GM23338 (cell line): ENCODE results near the gene NOTO. TPM values are rescaled to one million over a fixed set of nuclear protein-coding genes. Genes with fewer than 3 reads are reported as not detected.

Experiments
- ATAC-seq: fragments of 200-7000 bp; cut with Tn5 transposase; 3 replicates; pipeline ENCODE4 v1.9.1; 2020
- DNase-seq: peaks from one replicate; pipeline ENCODE4 v3.0.0-alpha.2; 2015; ENCODE audit warnings: low spot score
- H2AFZ ChIP-seq: fragments of 200-600 bp; sonication (generic); 2 replicates; pipeline ENCODE4 v1.8.0; 2016; ENCODE audit warnings: antibody characterized with exemption, mild to moderate bottlenecking, moderate library complexity
- H3F3A ChIP-seq: fragments of 200-600 bp; sonication (generic); replicated peaks from 2 replicates; pipeline ENCODE4 v1.8.0; 2017; ENCODE audit warnings: antibody characterized with exemption, mixed run types, low read depth
- H3K27ac ChIP-seq: fragments of 200-600 bp; sonication (generic); 2 replicates; pipeline ENCODE4 v1.6.1; 2016; ENCODE audit warnings: low read depth
- H3K27me3 ChIP-seq: fragments of 200-600 bp; sonication (generic); 2 replicates; pipeline ENCODE4 v1.8.0; 2016; ENCODE audit warnings: mild to moderate bottlenecking, mixed run types, moderate library complexity; ENCODE audit not compliant: insufficient read depth
- H3K36me3 ChIP-seq: fragments of 200-600 bp; sonication (generic); 2 replicates; pipeline ENCODE4 v1.8.0; 2016; ENCODE audit warnings: mild to moderate bottlenecking; ENCODE audit not compliant: insufficient read depth
- H3K4me1 ChIP-seq: fragments of 200-600 bp; sonication (generic); 2 replicates; pipeline ENCODE4 v1.8.0; 2016; ENCODE audit warnings: mild to moderate bottlenecking, moderate library complexity; ENCODE audit not compliant: insufficient read depth
- H3K4me2 ChIP-seq: fragments of 200-600 bp; sonication (generic); 2 replicates; pipeline ENCODE4 v1.7.1; 2017; ENCODE audit warnings: mixed run types
- H3K4me3 ChIP-seq: fragments of 200-600 bp; sonication (generic); 2 replicates; pipeline ENCODE4 v1.6.1; 2016; ENCODE audit warnings: mixed run types
- H3K79me2 ChIP-seq: fragments of 200-600 bp; sonication (generic); replicated peaks from 2 replicates; pipeline ENCODE4 v1.8.0; 2017; ENCODE audit warnings: mild to moderate bottlenecking; ENCODE audit not compliant: insufficient read depth
- H3K9me2 ChIP-seq: fragments of 200-600 bp; sonication (generic); 2 replicates; pipeline ENCODE4 v1.8.0; 2017; ENCODE audit not compliant: insufficient read depth
- H4K20me1 ChIP-seq: fragments of 200-600 bp; sonication (generic); replicated peaks from 2 replicates; pipeline ENCODE4 v1.8.0; 2017; ENCODE audit warnings: mild to moderate bottlenecking; ENCODE audit not compliant: insufficient read depth
- H3K27ac Mint-ChIP-seq: 2 replicates; pipeline ENCODE4 v1.8.0; 2020; ENCODE audit warnings: inconsistent platforms, mild to moderate bottlenecking, moderate library complexity, mixed read lengths
- H3K27me3 Mint-ChIP-seq: 3 replicates; pipeline ENCODE4 v1.8.0; 2022; ENCODE audit warnings: low read depth, mild to moderate bottlenecking, moderate library complexity, mixed read lengths, inconsistent platforms; ENCODE audit not compliant: insufficient read depth, poor library complexity
- H3K36me3 Mint-ChIP-seq: 3 replicates; pipeline ENCODE4 v1.8.0; 2021; ENCODE audit warnings: low read depth, mild to moderate bottlenecking, inconsistent platforms, moderate library complexity, mixed read lengths
- H3K4me1 Mint-ChIP-seq: 3 replicates; pipeline ENCODE4 v1.8.0; 2020; ENCODE audit warnings: mild to moderate bottlenecking, inconsistent platforms, mixed read lengths
- H3K4me3 Mint-ChIP-seq: 3 replicates; pipeline ENCODE4 v1.8.0; 2021; ENCODE audit warnings: moderate library complexity, mild to moderate bottlenecking, inconsistent platforms, mixed read lengths
- H3K9me3 Mint-ChIP-seq: 3 replicates; pipeline ENCODE4 v1.8.0; 2020; ENCODE audit warnings: moderate library complexity, mild to moderate bottlenecking, inconsistent platforms, mixed read lengths
- CREB1 ChIP-seq: fragments of 250-450 bp; sonication (Bioruptor Pico); IDR thresholded peaks from 2 replicates; pipeline ENCODE4 v1.5.0; 2020; ENCODE audit warnings: low read depth, mild to moderate bottlenecking, moderate library complexity
- CTCF ChIP-seq, 2 experiments: fragments of 200-600 bp in 1 of 2; sonication (generic) in 1 of 2; conservative IDR thresholded peaks; 2 replicates each; pipeline versions ENCODE4 v1.5.1 to v1.6.1; 2016 to 2017; ENCODE audit warnings: antibody characterized with exemption in 2 of 2, low read depth in 2 of 2, mild to moderate bottlenecking in 2 of 2, moderate library complexity in 1 of 2
- ETS1 ChIP-seq: IDR thresholded peaks from 2 replicates; pipeline ENCODE4 v1.6.1; 2016; ENCODE audit warnings: antibody characterized with exemption
- EZH2 ChIP-seq: fragments of 200-600 bp; sonication (generic); IDR thresholded peaks from one replicate; pipeline ENCODE4 v1.8.0; 2017; ENCODE audit warnings: antibody characterized with exemption, mild to moderate bottlenecking, low read depth; ENCODE audit not compliant: unreplicated experiment
- EZH2phosphoT487 ChIP-seq: fragments of 200-600 bp; sonication (generic); IDR thresholded peaks from one replicate; pipeline ENCODE4 v1.8.1; 2018; ENCODE audit warnings: antibody characterized with exemption; ENCODE audit not compliant: unreplicated experiment
- JUNB ChIP-seq: IDR thresholded peaks from one replicate; pipeline ENCODE4 v1.6.1; 2016; ENCODE audit warnings: antibody characterized with exemption; ENCODE audit not compliant: unreplicated experiment
- NANOG ChIP-seq: IDR thresholded peaks from 2 replicates; pipeline ENCODE4 v1.6.1; 2016; ENCODE audit warnings: antibody characterized with exemption, borderline replicate concordance
- POLR2AphosphoS5 ChIP-seq: IDR thresholded peaks from 2 replicates; pipeline ENCODE4 v1.6.1; 2016; ENCODE audit warnings: antibody characterized with exemption, low read depth
- REST ChIP-seq: IDR thresholded peaks from one replicate; pipeline ENCODE4 v1.6.1; 2018; ENCODE audit warnings: antibody characterized with exemption; ENCODE audit not compliant: unreplicated experiment
- STAT1 ChIP-seq: IDR thresholded peaks from one replicate; pipeline ENCODE4 v1.6.1; 2016; ENCODE audit warnings: antibody characterized with exemption; ENCODE audit not compliant: unreplicated experiment
- ZNF114 ChIP-seq: fragments of 250-450 bp; sonication (Bioruptor Pico); IDR thresholded peaks from 2 replicates; pipeline ENCODE4 v1.5.0; 2020; ENCODE audit warnings: mild to moderate bottlenecking, moderate library complexity
- ZNF331 ChIP-seq: fragments of 250-450 bp; sonication (Bioruptor Pico); IDR thresholded peaks from 2 replicates; pipeline ENCODE4 v1.5.0; 2020; ENCODE audit warnings: low read depth, mild to moderate bottlenecking, moderate library complexity
- ZNF462 ChIP-seq: fragments of 250-450 bp; sonication (Bioruptor Pico); IDR thresholded peaks from 2 replicates; pipeline ENCODE4 v1.5.0; 2020; ENCODE audit warnings: mild to moderate bottlenecking, moderate library complexity
- polyA plus RNA-seq: library from polyadenylated mRNA; unstranded; fragments of >200 nt; fragmentation: Nextera tagmentation; extraction: Ambion mirVana; gene quantifications from 2 replicates; pipeline ENCODE4 v1.2.1, GENCODE V29; 2016
- total RNA-seq: library from RNA; depleted of rRNA; stranded (reverse); fragments of >200 nt; shearing (Covaris generic); gene quantifications from 2 replicates; pipeline ENCODE4 v1.2.3, GENCODE V29; 2014

Gene NOTO
- total and polyA plus RNA-seq, 2 experiments from 2014 or later, result 0.06 to 0.73 TPM

GRCh38 chr2:73256618-73256922 lies 54.2 kb downstream of the NOTO start:
- peaks cover 36% of the 10 kb centered on the region for H3K36me3 Mint-ChIP-seq
- no peak overlapping the region for H2AFZ ChIP-seq
- H4K20me1 ChIP-seq, result peaks cover 27% of the 10 kb centered on the region
- TF ChIP-seq CTCF (conservative IDR thresholded peaks at IDR 0.05; ENCODE audit: low read depth in 2 of 2) (no peak), EZH2 (no peak), STAT1 (no peak), CREB1 (no peak), ZNF462 (CRISPR knock-in tag) (no peak), ZNF331 (CRISPR knock-in tag) (no peak), EZH2phosphoT487 (no peak), ETS1 (no peak), POLR2AphosphoS5 (no peak), NANOG (no peak), REST (no peak), ZNF114 (CRISPR knock-in tag) (no peak), JUNB (no peak)
- peaks cover 14% of the 10 kb centered on the region for H3K27me3 Mint-ChIP-seq
- no peaks in the 10 kb centered on the region for H3K36me3 ChIP-seq
- H3K9me3 Mint-ChIP-seq, result no peaks in the 10 kb centered on the region
- H3K27me3 ChIP-seq, result no peaks in the 10 kb centered on the region
- H3K4me1 Mint-ChIP-seq, result peaks cover 24% of the 10 kb centered on the region; the same call in 2 of the 3 replicates
- no peak overlapping the region for H3K27ac Mint-ChIP-seq
- no peaks in the 10 kb centered on the region for H3K9me2 ChIP-seq
- peaks cover 11% of the 10 kb centered on the region for H3K4me1 ChIP-seq
- H3K4me3 Mint-ChIP-seq, result no peak overlapping the region
- 0 out of 2 replicates have a peak overlapping the region, but pooled peaks have one; percentile 59 for H3K27ac ChIP-seq
- H3F3A ChIP-seq, result peaks cover 7% of the 10 kb centered on the region; the same call in 1 of the 2 replicates
- ATAC-seq (peak; percentile 10), DNase-seq (peak; percentile 17)
- H3K79me2 ChIP-seq, result no peaks in the 10 kb centered on the region
- H3K4me2 ChIP-seq, result no peak overlapping the region
- no peak overlapping the region for H3K4me3 ChIP-seq
